OCI-LY7 (cell line): Measurements from ENCODE around the gene CAP1. TPM values are rescaled to one million over a fixed set of nuclear protein-coding genes. Genes with fewer than 3 reads are reported as not detected.

ENCODE experiments used
- BruUV-seq: library from RNA; stranded (reverse); fragments of 400-500 nt; replicated peaks from 2 replicates; lab custom pipeline; 2021; lab: Mats Ljungman, UMichigan
- CTCF ChIA-PET: fragments of 300-600 bp; sonication (Branson Sonifier 250); formaldehyde crosslinking; loops from one replicate; lab custom pipeline; 2022; ENCODE audit warnings: antibody characterized with exemption; ENCODE audit not compliant: unreplicated experiment; lab: Charles Lee
- POLR2A ChIA-PET: fragments of 300-600 bp; sonication (Branson Sonifier 250); formaldehyde crosslinking; loops from one replicate; lab custom pipeline; 2022; ENCODE audit warnings: antibody characterized with exemption; lab: Charles Lee
- DNase-seq: peaks from one replicate; pipeline ENCODE4 v3.0.0-alpha.2; 2015; ENCODE audit warnings: low spot score
- H2AFZ ChIP-seq: fragments of 200-600 bp; sonication (generic), shearing (Covaris generic); 2 replicates; pipeline ENCODE4 v1.6.1; 2014; ENCODE audit warnings: mild to moderate bottlenecking, antibody characterized with exemption, low read length, moderate library complexity
- H3K27ac ChIP-seq: fragments of 200-600 bp; sonication (generic); 2 replicates; pipeline ENCODE4 v1.5.1; 2014; ENCODE audit warnings: mixed run types, low read depth, mild to moderate bottlenecking, moderate library complexity, low read length, inconsistent platforms; ENCODE audit not compliant: poor library complexity, severe bottlenecking
- H3K36me3 ChIP-seq: fragments of 200-600 bp; sonication (generic); 2 replicates; pipeline ENCODE4 v1.6.1; 2014; ENCODE audit warnings: mild to moderate bottlenecking, antibody characterized with exemption, low read length, moderate library complexity, mixed read lengths; ENCODE audit not compliant: insufficient read depth
- H3K4me1 ChIP-seq: fragments of 200-600 bp; sonication (generic); 2 replicates; pipeline ENCODE4 v1.5.1; 2014; ENCODE audit warnings: mild to moderate bottlenecking, low read length; ENCODE audit not compliant: insufficient read depth, poor library complexity, severe bottlenecking
- H3K4me2 ChIP-seq: fragments of 200-600 bp; sonication (generic); 2 replicates; pipeline ENCODE4 v1.6.1; 2014; ENCODE audit warnings: mild to moderate bottlenecking, low read length
- H3K4me3 ChIP-seq: fragments of 200-600 bp; sonication (generic); 2 replicates; pipeline ENCODE4 v1.5.1; 2014; ENCODE audit warnings: mild to moderate bottlenecking, low read depth, low read length; ENCODE audit not compliant: poor library complexity, severe bottlenecking
- H3K79me2 ChIP-seq: fragments of 200-600 bp; sonication (generic); 2 replicates; pipeline ENCODE4 v1.6.1; 2016; ENCODE audit warnings: low read depth, mild to moderate bottlenecking, low read length, moderate library complexity, mixed read lengths; ENCODE audit not compliant: insufficient read depth
- H3K9me2 ChIP-seq: fragments of 200-600 bp; sonication (generic); 2 replicates; pipeline ENCODE4 v1.6.1; 2016; ENCODE audit warnings: mild to moderate bottlenecking, low read length, mixed read lengths; ENCODE audit not compliant: insufficient read depth
- H3K9me3 ChIP-seq: fragments of 200-600 bp; sonication (generic); 2 replicates; pipeline ENCODE4 v1.6.1; 2014; ENCODE audit warnings: mild to moderate bottlenecking, mixed run types, low read length, mixed read lengths
- H4K20me1 ChIP-seq: fragments of 200-600 bp; sonication (generic); 2 replicates; pipeline ENCODE4 v1.6.1; 2014; ENCODE audit warnings: mild to moderate bottlenecking, antibody characterized with exemption, low read length, moderate library complexity, mixed read lengths; ENCODE audit not compliant: insufficient read depth
- EZH2phosphoT487 ChIP-seq: fragments of 200-600 bp; sonication (generic); IDR thresholded peaks from 2 replicates; pipeline ENCODE4 v1.6.1; 2018; ENCODE audit warnings: low read depth, borderline replicate concordance, mild to moderate bottlenecking, mixed run types, antibody characterized with exemption, low read length, moderate library complexity, mixed read lengths
- intact Hi-C: fragments of 100-400 bp; cut with micrococcal nuclease; formaldehyde crosslinking; loops from one replicate; pipeline ENCODE4 v1.10.0; 2022; ENCODE audit not compliant: unreplicated experiment
- total RNA-seq, 2 experiments: library from RNA; depleted of rRNA in 1 of 2; stranded (reverse); fragments of >200 nt in 1 of 2; shearing (Covaris generic) in 1 of 2; gene quantifications; 2 replicates each; pipeline ENCODE4 v1.2.3, GENCODE V29; 2014 to 2022
- TF ChIP-seq, protein P1 (sequence below): fragments of 200-600 bp; sonication (generic); conservative IDR thresholded peaks from 2 replicates; pipeline ENCODE4 v1.5.1; 2014; ENCODE audit warnings: mild to moderate bottlenecking, antibody characterized with exemption, low read length, moderate library complexity, mixed read lengths

CAP1 gene
- total RNA-seq, 2 experiments from 2014 or later: 193 to 296 TPM

DNA sequence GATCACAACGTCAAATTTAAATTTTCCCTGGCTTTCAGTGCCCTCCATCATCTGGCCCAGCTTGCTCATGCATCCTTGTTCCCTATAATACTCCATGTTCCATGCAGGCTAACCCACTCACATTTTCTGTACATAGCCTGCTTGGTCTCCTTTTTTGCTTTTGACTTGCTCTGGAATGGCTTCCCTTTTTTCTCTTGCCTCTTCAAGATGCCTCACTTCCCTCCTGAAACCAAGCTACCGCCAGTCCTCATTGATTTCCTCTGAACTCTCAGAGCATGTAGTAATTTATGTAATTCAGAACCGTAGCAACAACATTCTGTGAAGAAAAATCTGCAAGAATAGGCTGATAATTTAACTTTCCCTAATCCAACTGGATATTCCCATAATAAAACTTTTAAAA lies 10.3 kb downstream of the CAP1 start:
- DNase-seq: peak; percentile 20
- Histone ChIP-seq H3K36me3 (peaks cover 62% of the 10 kb centered on the region), H3K79me2 (peaks cover 90% of the 10 kb centered on the region; the same call in 1 of the 2 replicates), H4K20me1 (0 out of 2 replicates have a peak, but pooled peaks cover 9% of the 10 kb centered on the region), H3K4me3 (no peak overlapping the region), H2AFZ (no peak overlapping the region), H3K9me2 (no peaks in the 10 kb centered on the region), H3K27ac (no peak overlapping the region), H3K4me1 (peaks cover 14% of the 10 kb centered on the region), H3K9me3 (no peaks in the 10 kb centered on the region), H3K4me2 (0 out of 2 replicates have a peak overlapping the region, but pooled peaks have one; percentile 23)
- BruUV-seq: no TSS peak
- TF ChIP-seq, protein P1, sequence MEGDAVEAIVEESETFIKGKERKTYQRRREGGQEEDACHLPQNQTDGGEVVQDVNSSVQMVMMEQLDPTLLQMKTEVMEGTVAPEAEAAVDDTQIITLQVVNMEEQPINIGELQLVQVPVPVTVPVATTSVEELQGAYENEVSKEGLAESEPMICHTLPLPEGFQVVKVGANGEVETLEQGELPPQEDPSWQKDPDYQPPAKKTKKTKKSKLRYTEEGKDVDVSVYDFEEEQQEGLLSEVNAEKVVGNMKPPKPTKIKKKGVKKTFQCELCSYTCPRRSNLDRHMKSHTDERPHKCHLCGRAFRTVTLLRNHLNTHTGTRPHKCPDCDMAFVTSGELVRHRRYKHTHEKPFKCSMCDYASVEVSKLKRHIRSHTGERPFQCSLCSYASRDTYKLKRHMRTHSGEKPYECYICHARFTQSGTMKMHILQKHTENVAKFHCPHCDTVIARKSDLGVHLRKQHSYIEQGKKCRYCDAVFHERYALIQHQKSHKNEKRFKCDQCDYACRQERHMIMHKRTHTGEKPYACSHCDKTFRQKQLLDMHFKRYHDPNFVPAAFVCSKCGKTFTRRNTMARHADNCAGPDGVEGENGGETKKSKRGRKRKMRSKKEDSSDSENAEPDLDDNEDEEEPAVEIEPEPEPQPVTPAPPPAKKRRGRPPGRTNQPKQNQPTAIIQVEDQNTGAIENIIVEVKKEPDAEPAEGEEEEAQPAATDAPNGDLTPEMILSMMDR: no peak
- no peak for TF ChIP-seq EZH2phosphoT487
- CTCF ChIA-PET: no interaction called here
- POLR2A ChIA-PET: interaction anchor here (1.0 to 2.1 kb wide), 3 partner anchors 9 to 11 kb away, joined by 4 to 9 read pairs (median 5); partner anchors contain the start of gene CAP1
- intact Hi-C loops: no loop called here

DNA sequence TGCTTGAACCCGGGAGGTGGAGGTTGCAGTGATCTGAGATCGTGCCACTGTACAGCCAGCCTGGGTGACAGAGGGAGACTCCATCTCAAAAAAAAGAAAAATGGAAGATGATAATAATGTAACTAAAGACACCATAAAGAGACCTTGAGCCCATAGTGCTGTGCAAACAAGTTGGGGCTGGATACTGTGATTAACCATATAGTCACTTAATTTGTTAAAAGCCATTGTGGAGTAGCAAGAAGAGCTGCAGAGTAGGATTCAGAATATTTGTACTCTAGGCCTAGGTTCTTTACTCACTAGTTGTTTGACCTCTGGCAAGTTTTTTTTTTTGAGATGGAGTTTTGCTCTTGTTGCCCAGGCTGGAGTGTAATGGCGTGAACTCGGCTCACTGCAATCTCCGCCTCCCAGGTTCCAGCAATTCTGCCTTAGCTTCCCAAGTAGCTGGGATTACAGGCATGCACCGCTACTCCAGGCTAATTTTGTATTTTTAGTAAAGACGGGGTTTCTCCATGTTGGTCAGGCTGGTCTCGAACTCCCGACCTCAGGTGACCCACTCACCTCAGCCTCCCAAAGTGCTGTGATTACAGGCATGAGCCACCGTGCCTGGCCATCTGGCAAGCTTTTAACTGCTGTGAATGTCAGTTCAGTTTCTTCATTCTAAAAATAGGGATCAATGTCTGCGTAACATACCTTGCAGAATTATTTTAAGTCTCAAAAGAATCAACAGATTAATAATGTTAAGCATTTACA lies 12.8 kb downstream of the CAP1 start:
- H3K4me2 ChIP-seq: no peak overlapping the region
- H3K4me3 ChIP-seq: no peak overlapping the region
- 0 out of 2 replicates have a peak, but pooled peaks cover 5% of the 10 kb centered on the region for H4K20me1 ChIP-seq
- intact Hi-C loops: no loop called here
- no TSS peak for BruUV-seq
- H3K27ac ChIP-seq: no peak overlapping the region
- peaks cover 30% of the 10 kb centered on the region for H3K4me1 ChIP-seq
- H3K36me3 ChIP-seq: peaks cover 66% of the 10 kb centered on the region
- no peaks in the 10 kb centered on the region for H3K9me2 ChIP-seq
- no peak overlapping the region for H2AFZ ChIP-seq
- TF ChIP-seq, protein P1: no peak
- TF ChIP-seq EZH2phosphoT487: no peak
- DNase-seq: no peak
- H3K79me2 ChIP-seq: peaks cover 90% of the 10 kb centered on the region
- ChIA-PET POLR2A (interaction anchor here (0.6 kb wide), 1 partner anchor 282 kb away, joined by 5 read pairs; no protein-coding TSS in a partner anchor), CTCF (no interaction called here)
- no peaks in the 10 kb centered on the region for H3K9me3 ChIP-seq
